ENCODE measurements around the gene SYNDIG1. TPM values are rescaled to one million over a fixed set of nuclear protein-coding genes. Genes with fewer than 3 reads are reported as not detected.

SYNDIG1 gene
- total RNA-seq, 1 experiment from 2014 or later = 5.4 TPM

DNA sequence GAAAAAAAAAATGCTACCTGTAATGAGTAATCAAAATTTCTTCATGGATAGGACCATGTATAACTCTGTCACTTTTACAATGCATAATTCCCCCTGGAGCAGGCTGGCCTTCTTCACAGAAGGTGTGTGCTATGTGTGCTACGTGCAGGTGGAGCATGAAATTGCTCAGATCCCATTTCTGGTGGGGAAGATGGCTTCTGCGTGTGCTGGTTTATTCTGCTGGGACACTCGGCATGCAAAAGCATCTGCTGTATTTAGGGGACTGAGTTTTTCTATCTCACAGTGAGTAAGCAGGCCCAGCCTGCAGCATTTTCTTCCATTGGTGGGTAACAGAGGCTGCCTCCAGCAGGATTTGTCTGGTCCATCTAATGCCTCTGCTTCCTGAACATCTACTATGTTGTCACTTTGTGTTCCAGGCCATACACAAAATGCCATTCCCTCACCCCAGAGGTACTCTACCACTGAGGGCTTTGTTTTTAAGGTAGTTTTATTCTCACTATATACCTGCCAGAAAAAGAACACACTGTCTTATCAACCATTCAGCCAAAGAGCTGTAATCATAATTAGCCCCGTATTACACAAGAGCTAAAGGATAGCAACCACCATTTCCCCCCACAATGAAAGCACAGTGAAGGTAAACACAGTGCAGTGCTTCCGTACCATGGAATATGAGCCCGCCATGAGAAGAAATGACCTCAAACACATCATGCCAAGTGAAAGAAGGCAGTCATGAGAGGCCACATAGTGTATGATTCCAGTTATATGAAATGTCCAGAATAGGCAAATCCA lies 62.4 kb downstream of the SYNDIG1 start:
- peaks cover 9 to 11% of the 10 kb centered on the region in 2 experiments for H3K4me1 Mint-ChIP-seq
- no peak overlapping the region for H3K4me3 Mint-ChIP-seq
- no peak overlapping the region for H2AFZ ChIP-seq (ENCODE audit: low read length)

More for the DNA sequence above, 62.4 kb downstream of the SYNDIG1 start:
- H4K5ac ChIP-seq (ENCODE audit: insufficient read length, low read depth, low read length) = no peak overlapping the region
- no peak overlapping the region for H2BK20ac ChIP-seq (ENCODE audit: low read depth, low read length, poor library complexity, severe bottlenecking)
- peaks cover 2 to 9% of the 10 kb centered on the region in 2 experiments; a peak in 4 of 5 replicates for H3K9me3 Mint-ChIP-seq
- no peaks in the 10 kb centered on the region for H3K23me2 ChIP-seq (ENCODE audit: insufficient read length, low read depth, low read length, poor library complexity, severe bottlenecking)
- H3T11ph ChIP-seq (ENCODE audit: low read length) = no peak overlapping the region
- H3K4me2 ChIP-seq (ENCODE audit: insufficient read depth, insufficient read length, low read length) = no peak overlapping the region
- no peaks in the 10 kb centered on the region; the same call in 1 of the 2 replicates for H3K27me3 Mint-ChIP-seq (ENCODE audit: low read depth)
- H2BK5ac ChIP-seq (ENCODE audit: insufficient read length, low read length) = no peak overlapping the region
- no peak overlapping the region for H3K27ac ChIP-seq (ENCODE audit: insufficient read length, low read depth, low read length)
- no peak overlapping the region for H3K4ac ChIP-seq (ENCODE audit: low read depth, low read length)
- H3K23ac ChIP-seq (ENCODE audit: insufficient read length, low read depth, low read length) = no peak overlapping the region
- no peak overlapping the region for H4K8ac ChIP-seq (replicated peaks; ENCODE audit: insufficient read length, low read depth, low read length)
- H2BK15ac ChIP-seq (ENCODE audit: low read depth, low read length) = no peak overlapping the region
- no peak overlapping the region for H3K9ac ChIP-seq (ENCODE audit: extremely low read depth, insufficient read length, low read length)
- no peak overlapping the region for H2BK12ac ChIP-seq (ENCODE audit: insufficient read length, low read depth, low read length)
- TF ChIP-seq, protein P1, sequence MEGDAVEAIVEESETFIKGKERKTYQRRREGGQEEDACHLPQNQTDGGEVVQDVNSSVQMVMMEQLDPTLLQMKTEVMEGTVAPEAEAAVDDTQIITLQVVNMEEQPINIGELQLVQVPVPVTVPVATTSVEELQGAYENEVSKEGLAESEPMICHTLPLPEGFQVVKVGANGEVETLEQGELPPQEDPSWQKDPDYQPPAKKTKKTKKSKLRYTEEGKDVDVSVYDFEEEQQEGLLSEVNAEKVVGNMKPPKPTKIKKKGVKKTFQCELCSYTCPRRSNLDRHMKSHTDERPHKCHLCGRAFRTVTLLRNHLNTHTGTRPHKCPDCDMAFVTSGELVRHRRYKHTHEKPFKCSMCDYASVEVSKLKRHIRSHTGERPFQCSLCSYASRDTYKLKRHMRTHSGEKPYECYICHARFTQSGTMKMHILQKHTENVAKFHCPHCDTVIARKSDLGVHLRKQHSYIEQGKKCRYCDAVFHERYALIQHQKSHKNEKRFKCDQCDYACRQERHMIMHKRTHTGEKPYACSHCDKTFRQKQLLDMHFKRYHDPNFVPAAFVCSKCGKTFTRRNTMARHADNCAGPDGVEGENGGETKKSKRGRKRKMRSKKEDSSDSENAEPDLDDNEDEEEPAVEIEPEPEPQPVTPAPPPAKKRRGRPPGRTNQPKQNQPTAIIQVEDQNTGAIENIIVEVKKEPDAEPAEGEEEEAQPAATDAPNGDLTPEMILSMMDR (conservative IDR thresholded peaks at IDR 0.05) = no peak
- H2BK120ac ChIP-seq (ENCODE audit: low read depth, low read length, poor library complexity, severe bottlenecking) = no peak overlapping the region
- peaks cover 2% of the 10 kb centered on the region for H3K4me1 ChIP-seq (ENCODE audit: insufficient read depth, low read length)
- no peaks in the 10 kb centered on the region for H3K27me3 ChIP-seq (ENCODE audit: insufficient read depth, low read length)
- H3K9me3 ChIP-seq (ENCODE audit: control insufficient read depth, low read depth, low read length) = no peaks in the 10 kb centered on the region
- no peak overlapping the region for H3K14ac ChIP-seq (ENCODE audit: insufficient read depth, low read length)
- H3K36me3 Mint-ChIP-seq (ENCODE audit: insufficient read depth in 1 of 3, low read depth in 3 of 3) = peaks cover 2 to 5% (median 3%) of the 10 kb centered on the region in 3 experiments; a peak in 3 of 7 replicates
- no peaks in the 10 kb centered on the region for H3K79me2 ChIP-seq (ENCODE audit: insufficient read depth, low read length)
- no peaks in the 10 kb centered on the region for H3K79me1 ChIP-seq (ENCODE audit: insufficient read depth, low read depth, low read length, poor library complexity, severe bottlenecking)
- no CpG with 5 or more reads among the region's 6 CpGs for WGBS (ENCODE audit: extremely low coverage, insufficient read length, low lambda C conversion rate)
- H4K20me1 ChIP-seq (ENCODE audit: control insufficient read depth, insufficient read depth, insufficient read length) = no peaks in the 10 kb centered on the region
- no peak overlapping the region for H3K27ac Mint-ChIP-seq
- no peak overlapping the region for H2AK5ac ChIP-seq (ENCODE audit: insufficient read length, low read length)
- H3K56ac ChIP-seq (ENCODE audit: insufficient read length, low read depth, low read length) = no peak overlapping the region
- H3K18ac ChIP-seq (ENCODE audit: insufficient read length, low read depth, low read length) = no peak overlapping the region
- DNase-seq = no peak
- H4K91ac ChIP-seq (ENCODE audit: insufficient read length, low read depth, low read length) = no peak overlapping the region
